Activated T-cell treated with anti-CD3 and anti-CD28 coated beads, Interleukin-2, amount 50 U/mL, for 24 hours (primary cell): ENCODE results near the gene BRD8.
"Not testable (repeated sequence)": the region's sequence is repeated elsewhere in the genome, so short reads cannot be mapped to it uniquely, and the experiment has no call there.

Source experiments
- DNase-seq: peaks from one replicate; pipeline ENCODE4 v3.0.0-alpha.2; 2020
- H3K27ac Mint-ChIP-seq: 2 replicates; pipeline ENCODE4 v1.8.0; 2020; ENCODE audit warnings: mild to moderate bottlenecking, mixed read lengths
- H3K27me3 Mint-ChIP-seq: 2 replicates; pipeline ENCODE4 v1.8.0; 2020; ENCODE audit warnings: mixed read lengths
- H3K36me3 Mint-ChIP-seq: 2 replicates; pipeline ENCODE4 v1.8.0; 2020; ENCODE audit warnings: low read depth, mixed read lengths
- H3K4me1 Mint-ChIP-seq: 2 replicates; pipeline ENCODE4 v1.8.0; 2020; ENCODE audit warnings: low read depth, mixed read lengths
- H3K4me3 Mint-ChIP-seq: 2 replicates; pipeline ENCODE4 v1.8.0; 2020; ENCODE audit warnings: mild to moderate bottlenecking, moderate library complexity, mixed read lengths
- H3K9me3 Mint-ChIP-seq: 2 replicates; pipeline ENCODE4 v1.8.0; 2020; ENCODE audit warnings: mixed read lengths

Gene BRD8

GRCh38 chr5:138178516-138179276 is at the start of gene BRD8, which contains the start of gene KIF20A:
TSS of gene BRD8 (minus strand) at chr5:138178630. CDS start at chr5:138178614, 16 bp downstream.
TSS of gene KIF20A (plus strand) at chr5:138179112. CDS start at chr5:138179681, 569 bp downstream.
- Mint-ChIP-seq H3K9me3 (no peaks in the 10 kb centered on the region), H3K27ac (no peak within 1 kb of the TSS), H3K4me1 (peaks cover 21% of the 10 kb centered on the region), H3K27me3 (no peaks in the 10 kb centered on the region), H3K36me3 (peaks cover 53% of the 10 kb centered on the region), H3K4me3 (no peak within 1 kb of the TSS)
- DNase-seq, result peak; percentile 85

- Mint-ChIP-seq H3K27ac (no peak overlapping the region), H3K4me1 (peaks cover 5% of the 10 kb centered on the region), H3K36me3 (no peaks in the 10 kb centered on the region), H3K4me3 (no peak overlapping the region), H3K27me3 (peaks cover 24% of the 10 kb centered on the region), H3K9me3 (peaks cover 3% of the 10 kb centered on the region)
- DNase-seq, result no peak
These were observed 48.5 kb upstream of the BRD8 start for GRCh38 chr5:138226910-138227309.

GRCh38 chr5:138224712-138225111 is 46.3 kb upstream of the BRD8 start:
- Mint-ChIP-seq H3K36me3 (no peaks in the 10 kb centered on the region), H3K4me3 (no peak overlapping the region), H3K27me3 (peaks cover 31% of the 10 kb centered on the region), H3K9me3 (peaks cover 3% of the 10 kb centered on the region), H3K27ac (no peak overlapping the region), H3K4me1 (peaks cover 5% of the 10 kb centered on the region)
- DNase-seq, result no peak

GRCh38 chr5:138223532-138223931 is 45.1 kb upstream of the BRD8 start:
- Mint-ChIP-seq H3K36me3 (no peaks in the 10 kb centered on the region), H3K27ac (no peak overlapping the region), H3K9me3 (peaks cover 3% of the 10 kb centered on the region), H3K27me3 (peaks cover 26% of the 10 kb centered on the region), H3K4me1 (peaks cover 5% of the 10 kb centered on the region), H3K4me3 (no peak overlapping the region)
- DNase-seq, result no peak

- Mint-ChIP-seq H3K4me3 (no peak overlapping the region), H3K27me3 (peaks cover 10% of the 10 kb centered on the region), H3K4me1 (peaks cover 15% of the 10 kb centered on the region), H3K36me3 (peaks cover 9% of the 10 kb centered on the region), H3K27ac (no peak overlapping the region), H3K9me3 (no peaks in the 10 kb centered on the region)
- no peak for DNase-seq
These were observed 38.4 kb upstream of the BRD8 start for GRCh38 chr5:138216799-138217198.

- H3K4me1 Mint-ChIP-seq, result peaks cover 25% of the 10 kb centered on the region
- H3K27me3 Mint-ChIP-seq, result no peaks in the 10 kb centered on the region
- no peaks in the 10 kb centered on the region for H3K9me3 Mint-ChIP-seq
- peak within 1 kb of the TSS; percentile 99 for H3K4me3 Mint-ChIP-seq
- H3K27ac Mint-ChIP-seq, result peak within 1 kb of the TSS; percentile 97
- peak; percentile 85 for DNase-seq
- H3K36me3 Mint-ChIP-seq, result peaks cover 28% of the 10 kb centered on the region
These were observed 35.0 kb upstream of the BRD8 start, which contains the start of gene CDC23 for GRCh38 chr5:138213161-138214029. TSS of gene CDC23 (minus strand) at chr5:138213323. CDS start at chr5:138213312, 11 bp downstream.

GRCh38 chr5:138212828-138213160 is 34.4 kb upstream of the BRD8 start:
- H3K27me3 Mint-ChIP-seq, result no peaks in the 10 kb centered on the region
- peak overlapping the region; percentile 99 for H3K4me3 Mint-ChIP-seq
- peak overlapping the region; percentile 97 for H3K27ac Mint-ChIP-seq
- no peak for DNase-seq
- H3K9me3 Mint-ChIP-seq, result no peaks in the 10 kb centered on the region
- H3K36me3 Mint-ChIP-seq, result peaks cover 34% of the 10 kb centered on the region
- H3K4me1 Mint-ChIP-seq, result peaks cover 28% of the 10 kb centered on the region

- Mint-ChIP-seq H3K27ac (peak overlapping the region; percentile 67), H3K4me3 (peak overlapping the region; percentile 30), H3K27me3 (no peaks in the 10 kb centered on the region), H3K4me1 (peaks cover 28% of the 10 kb centered on the region), H3K9me3 (no peaks in the 10 kb centered on the region), H3K36me3 (peaks cover 48% of the 10 kb centered on the region)
- DNase-seq, result no peak
These were observed 32.6 kb upstream of the BRD8 start for GRCh38 chr5:138210985-138211384.

GRCh38 chr5:138193859-138194258 is 15.4 kb upstream of the BRD8 start:
- H3K36me3 Mint-ChIP-seq, result peaks cover 80% of the 10 kb centered on the region
- H3K27me3 Mint-ChIP-seq, DNase-seq, H3K4me3 Mint-ChIP-seq, H3K4me1 Mint-ChIP-seq, H3K9me3 Mint-ChIP-seq: not testable (repeated sequence)
- H3K27ac Mint-ChIP-seq, result peak overlapping the region; percentile 47

GRCh38 chr5:138192826-138193225 is 14.4 kb upstream of the BRD8 start:
- no peaks in the 10 kb centered on the region for H3K27me3 Mint-ChIP-seq
- DNase-seq, result no peak
- H3K4me3 Mint-ChIP-seq, result no peak overlapping the region
- H3K36me3 Mint-ChIP-seq, result peaks cover 82% of the 10 kb centered on the region
- no peak overlapping the region for H3K27ac Mint-ChIP-seq
- no peaks in the 10 kb centered on the region for H3K9me3 Mint-ChIP-seq
- no peaks in the 10 kb centered on the region for H3K4me1 Mint-ChIP-seq

GRCh38 chr5:138188626-138189025 is 10.2 kb upstream of the BRD8 start:
- Mint-ChIP-seq H3K36me3 (peaks cover 97% of the 10 kb centered on the region), H3K9me3 (no peaks in the 10 kb centered on the region), H3K4me3 (no peak overlapping the region), H3K27ac (peak overlapping the region; percentile 13), H3K27me3 (no peaks in the 10 kb centered on the region), H3K4me1 (no peaks in the 10 kb centered on the region)
- DNase-seq, result no peak

GRCh38 chr5:138186002-138186447 is 7.6 kb upstream of the BRD8 start:
- H3K36me3 Mint-ChIP-seq, result peaks cover 98% of the 10 kb centered on the region
- H3K4me1 Mint-ChIP-seq, result peaks cover under 1% of the 10 kb centered on the region
- H3K4me3 Mint-ChIP-seq, result no peak overlapping the region
- H3K27ac Mint-ChIP-seq, result peak overlapping the region; percentile 63
- no peak for DNase-seq
- H3K9me3 Mint-ChIP-seq, result no peaks in the 10 kb centered on the region
- H3K27me3 Mint-ChIP-seq, result no peaks in the 10 kb centered on the region

- H3K27ac Mint-ChIP-seq, result peak overlapping the region; percentile 31
- H3K4me1 Mint-ChIP-seq, result peaks cover 12% of the 10 kb centered on the region
- H3K27me3 Mint-ChIP-seq, result no peaks in the 10 kb centered on the region
- H3K9me3 Mint-ChIP-seq, result no peaks in the 10 kb centered on the region
- H3K36me3 Mint-ChIP-seq, result peaks cover 71% of the 10 kb centered on the region
- no peak for DNase-seq
- no peak overlapping the region for H3K4me3 Mint-ChIP-seq
These were observed 4.4 kb upstream of the BRD8 start for GRCh38 chr5:138182808-138183207.

GRCh38 chr5:138180841-138181240 is 2.4 kb upstream of the BRD8 start:
- Mint-ChIP-seq H3K9me3 (no peaks in the 10 kb centered on the region), H3K4me3 (no peak overlapping the region), H3K36me3 (peaks cover 56% of the 10 kb centered on the region), H3K4me1 (peaks cover 16% of the 10 kb centered on the region), H3K27ac (no peak overlapping the region), H3K27me3 (no peaks in the 10 kb centered on the region)
- DNase-seq, result no peak
